HepG2 (cell line): ENCODE results near the gene SRSF3. TPM values are rescaled to one million over a fixed set of nuclear protein-coding genes. Genes with fewer than 3 reads are reported as not detected.

Source experiments
- ARID2 ChIP-seq: sonication (generic); formaldehyde crosslinking; IDR thresholded peaks from 2 replicates; pipeline ENCODE4 v1.8.1; 2022; ENCODE audit warnings: mild to moderate bottlenecking, missing genetic modification reagents, borderline replicate concordance
- ARID3A ChIP-seq: IDR thresholded peaks from 2 replicates; pipeline ENCODE4 v1.6.1; 2012; ENCODE audit warnings: low read depth, low read length, improper control_type of control experiment
- ATF1 ChIP-seq: IDR thresholded peaks from 2 replicates; pipeline ENCODE4 v1.6.1; 2016; ENCODE audit warnings: mild to moderate bottlenecking, control low read depth
- CSRNP2 ChIP-seq: sonication (generic); formaldehyde crosslinking; conservative IDR thresholded peaks from 2 replicates; pipeline ENCODE4 v1.8.0; 2022; ENCODE audit warnings: low read depth, missing genetic modification reagents
- GZF1 ChIP-seq: sonication (generic); formaldehyde crosslinking; IDR thresholded peaks from 2 replicates; pipeline ENCODE4 v1.5.1; 2020; ENCODE audit warnings: mild to moderate bottlenecking, missing genetic modification reagents
- HHEX ChIP-seq: IDR thresholded peaks from 2 replicates; pipeline ENCODE4 v1.6.1; 2016; ENCODE audit warnings: control low read depth
- HMG20A ChIP-seq: IDR thresholded peaks from 2 replicates; pipeline ENCODE4 v1.6.1; 2016; ENCODE audit warnings: borderline replicate concordance
- JDP2 ChIP-seq: sonication (generic); formaldehyde crosslinking; IDR thresholded peaks from 2 replicates; pipeline ENCODE4 v1.8.1; 2022; ENCODE audit warnings: missing genetic modification reagents, borderline replicate concordance
- JUND ChIP-seq: sonication (generic); formaldehyde crosslinking; IDR thresholded peaks from 2 replicates; pipeline ENCODE4 v1.8.0; 2022; ENCODE audit warnings: mild to moderate bottlenecking, missing genetic modification reagents
- MEIS1 ChIP-seq: sonication (generic); formaldehyde crosslinking; IDR thresholded peaks from 2 replicates; pipeline ENCODE4 v1.9.0; 2021; ENCODE audit warnings: mild to moderate bottlenecking, missing genetic modification reagents, moderate library complexity, borderline replicate concordance
- MTF2 ChIP-seq: sonication (generic); formaldehyde crosslinking; IDR thresholded peaks from 2 replicates; pipeline ENCODE4 v1.5.0; 2020; ENCODE audit warnings: missing genetic modification reagents, borderline replicate concordance
- TEAD2 ChIP-seq: sonication (generic); formaldehyde crosslinking; IDR thresholded peaks from 2 replicates; pipeline ENCODE4 v1.9.0; 2021; ENCODE audit warnings: missing genetic modification reagents
- TFAP4 ChIP-seq: sonication (generic); IDR thresholded peaks from 2 replicates; pipeline ENCODE4 v1.6.1; 2016; ENCODE audit warnings: low read depth, borderline replicate concordance
- THYN1 ChIP-seq: sonication (generic); formaldehyde crosslinking; IDR thresholded peaks from 2 replicates; pipeline ENCODE4 v1.8.1; 2023; ENCODE audit warnings: low read depth, mild to moderate bottlenecking, moderate library complexity, missing genetic modification reagents, borderline replicate concordance
- ZBTB7B ChIP-seq: sonication (generic); formaldehyde crosslinking; IDR thresholded peaks from 2 replicates; pipeline ENCODE4 v1.4.0; 2020; ENCODE audit warnings: missing genetic modification reagents
- ZNF253 ChIP-seq: sonication (generic); formaldehyde crosslinking; IDR thresholded peaks from 2 replicates; pipeline ENCODE4 v1.8.0; 2022; ENCODE audit warnings: mild to moderate bottlenecking, missing genetic modification reagents, borderline replicate concordance
- ZNF281 ChIP-seq: sonication (generic); formaldehyde crosslinking; IDR thresholded peaks from 2 replicates; pipeline ENCODE4 v1.4.0; 2020; ENCODE audit warnings: missing genetic modification reagents, borderline replicate concordance
- ZNF326 ChIP-seq: sonication (generic); formaldehyde crosslinking; IDR thresholded peaks from 2 replicates; pipeline ENCODE4 v1.4.0; 2020; ENCODE audit warnings: missing genetic modification reagents, borderline replicate concordance
- ZNF484 ChIP-seq: sonication (generic); formaldehyde crosslinking; IDR thresholded peaks from 2 replicates; pipeline ENCODE4 v1.5.1; 2020; ENCODE audit warnings: mild to moderate bottlenecking, low read depth, missing genetic modification reagents, borderline replicate concordance
- ZNF710 ChIP-seq: sonication (generic); formaldehyde crosslinking; IDR thresholded peaks from 2 replicates; pipeline ENCODE4 v1.5.0; 2020; ENCODE audit warnings: mild to moderate bottlenecking, missing genetic modification reagents, borderline replicate concordance
- ZNF737 ChIP-seq: sonication (generic); formaldehyde crosslinking; IDR thresholded peaks from 2 replicates; pipeline ENCODE4 v1.5.0; 2020; ENCODE audit warnings: missing genetic modification reagents, mild to moderate bottlenecking, borderline replicate concordance
- polyA plus RNA-seq, 8 experiments: library from polyadenylated mRNA; depleted of rRNA in 3 of 8; stranded (reverse) in 7 of 8; unstranded in 1 of 8; fragments of >200 nt; fragmentation: Illumina TruSeq in 4 of 8; extraction: Trizol in 4 of 8; gene quantifications; 2 replicates each; pipeline versions ENCODE4 v1.2.1 to v1.2.3, GENCODE V29; 2011 to 2016; ENCODE audit warnings: low read depth in 4 of 8, missing spikeins in 1 of 8, mixed read lengths in 1 of 8; ENCODE audit not compliant: insufficient read depth in 1 of 8
- total RNA-seq, 5 experiments: library from RNA; depleted of rRNA; stranded (reverse); fragments of >200 nt; fragmentation: Illumina TruSeq; extraction: Trizol; gene quantifications; 2 replicates each; pipeline ENCODE4 v1.2.3, GENCODE V29; 2016; ENCODE audit warnings: low read depth in 1 of 5

The SRSF3 gene
- total and polyA plus RNA-seq, 2 of the 13 experiments (the other 11 are each of a cell fraction or from before 2014, with no cell fraction given): 206 to 684 TPM

GRCh38 chr6:36566418-36566905 lies 27.7 kb upstream of the SRSF3 start (continued):
- TF ChIP-seq ZNF253 (no peak), TEAD2 (CRISPR knock-in tag) (no peak), HMG20A (peak; percentile 87), THYN1 (CRISPR knock-in tag) (no peak), GZF1 (no peak), ZNF710 (CRISPR knock-in tag) (peak; percentile 85), ZNF737 (CRISPR knock-in tag) (no peak), ZNF484 (CRISPR knock-in tag) (no peak), MTF2 (no peak), CSRNP2 (CRISPR knock-in tag) (no peak), JUND (peak; percentile 76), ZNF326 (no peak), ZBTB7B (peak; percentile 69), MEIS1 (CRISPR knock-in tag) (no peak), HHEX (CRISPR knock-in tag) (no peak), ATF1 (CRISPR knock-in tag) (no peak), TFAP4 (peak; percentile 76; the same call in 1 of the 2 replicates), ARID3A (peak; percentile 98), ARID2 (CRISPR knock-in tag) (no peak), JDP2 (CRISPR knock-in tag) (no peak), ZNF281 (CRISPR knock-in tag) (peak; percentile 12; the same call in 1 of the 2 replicates)
